SH-SY5Y (cell line): Measurements from ENCODE around the gene IL18R1.

ENCODE experiments used
- GATA2 ChIP-seq: IDR thresholded peaks from 2 replicates; pipeline ENCODE4 v1.6.1; 2011; ENCODE audit warnings: mild to moderate bottlenecking, low read depth, low read length
- GATA3 ChIP-seq: IDR thresholded peaks from 2 replicates; pipeline ENCODE4 v1.6.1; 2011; ENCODE audit warnings: low read depth, mild to moderate bottlenecking, low read length, moderate library complexity

DNA sequence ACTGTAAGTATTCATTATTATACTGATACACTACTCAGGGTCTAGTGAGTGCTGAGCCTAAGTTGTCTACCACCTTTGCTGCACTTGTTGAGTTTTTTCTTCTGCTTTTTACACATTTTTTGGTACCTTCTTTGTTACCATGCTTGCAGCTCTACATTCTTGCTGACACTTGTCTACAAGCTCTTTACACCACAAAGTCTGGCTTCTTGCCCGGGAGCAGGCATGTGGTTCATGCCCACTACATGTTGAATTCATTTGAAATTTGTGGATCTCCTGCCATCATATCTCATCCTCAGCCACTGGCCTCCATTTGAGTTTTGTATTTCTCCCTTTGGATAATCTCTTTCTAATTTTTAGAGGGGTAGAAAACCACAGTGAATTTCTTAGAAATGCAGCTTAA lies 29.9 kb downstream of the IL18R1 start:
- TF ChIP-seq GATA3 (no peak), GATA2 (no peak)
